PFSK-1 (cell line): ENCODE results near the gene RPL37.

ENCODE experiments used
- POLR2AphosphoS5 ChIP-seq: IDR thresholded peaks from 2 replicates; pipeline ENCODE4 v1.6.1; 2012; ENCODE audit warnings: low read depth, mild to moderate bottlenecking, control low read depth, low read length, moderate library complexity
- REST ChIP-seq, 2 experiments: IDR thresholded peaks; 2 replicates each; pipeline versions ENCODE4 v1.6.1 to v1.8.0; 2011 to 2012; ENCODE audit warnings: low read depth in 2 of 2, low read length in 2 of 2, control low read depth in 1 of 2, inconsistent platforms in 1 of 2, mild to moderate bottlenecking in 1 of 2, moderate library complexity in 1 of 2; ENCODE audit not compliant: insufficient read depth in 1 of 2
- TAF1 ChIP-seq: IDR thresholded peaks from 2 replicates; pipeline ENCODE4 v1.6.1; 2012; ENCODE audit warnings: low read length, control low read depth, borderline replicate concordance; ENCODE audit not compliant: insufficient read depth

GRCh38 chr5:40844565-40844964 is 9.5 kb upstream of the RPL37 start:
- no peak for TF ChIP-seq POLR2AphosphoS5
- TF ChIP-seq REST (IDR thresholded peaks at IDR 0.05; ENCODE audit: insufficient read depth in 1 of 2, low read depth in 2 of 2, low read length in 2 of 2), result no peak
- no peak for TF ChIP-seq TAF1
